ENCODE measurements around the gene SLC47A2.

GRCh38 chr17:19644493-19645210 lies 71.7 kb downstream of the SLC47A2 start:
- TF ChIP-seq EZH2phosphoT487 (IDR thresholded peaks at IDR 0.05; ENCODE audit: insufficient read depth, low read depth) (no peak), EZH2 (IDR thresholded peaks at IDR 0.05; ENCODE audit: insufficient read depth, poor library complexity, severe bottlenecking) (no peak)
